NCI-H226 (cell line): Measurements from ENCODE around the gene BMPER.
A peak's percentile ranks its signal among the peaks of the same experiment; 100 is the strongest.

ENCODE experiments used
- DNase-seq: peaks from one replicate; pipeline ENCODE4 v3.0.0-alpha.2; 2015

BMPER gene

DNA sequence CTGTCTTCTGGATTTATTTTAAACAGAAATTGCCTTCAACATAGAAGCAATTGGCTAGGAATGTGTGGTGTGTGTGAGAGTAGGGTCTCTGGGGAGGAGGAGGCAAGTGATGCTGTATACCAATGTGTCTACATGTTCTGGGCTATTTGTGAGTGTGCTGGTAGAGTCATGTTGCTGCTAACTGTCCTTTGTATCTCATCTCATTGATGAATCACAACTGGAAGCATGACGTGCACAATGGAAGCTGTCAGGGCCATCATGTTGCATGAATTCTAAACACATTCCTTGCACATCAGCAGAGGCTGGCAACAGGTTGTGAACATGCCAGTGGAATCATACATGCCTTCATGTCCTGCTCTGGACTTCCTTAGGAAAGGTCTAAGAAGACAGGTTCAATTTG is 199.7 kb downstream of the BMPER start:
- DNase-seq = no peak

DNA sequence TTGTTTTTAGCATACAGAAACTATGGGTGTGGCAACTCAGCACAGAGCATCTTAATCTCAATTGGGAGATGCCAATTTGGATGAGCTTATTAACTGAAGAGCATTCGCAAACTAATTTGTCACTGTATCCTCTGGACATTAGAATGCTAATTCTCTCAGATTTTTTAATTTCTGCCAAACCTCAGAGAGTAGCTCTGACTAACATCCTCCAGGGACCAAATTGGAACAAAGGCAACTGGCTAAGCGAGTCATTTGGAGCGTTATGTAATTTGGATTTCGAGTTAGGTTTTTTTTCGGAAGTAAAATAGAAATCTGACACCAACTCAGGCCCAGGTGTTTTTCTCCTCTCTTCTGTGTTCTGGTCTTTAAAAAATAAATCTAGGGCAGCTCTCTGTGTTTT is 201.9 kb downstream of the BMPER start:
- peak; percentile 35 for DNase-seq

DNA sequence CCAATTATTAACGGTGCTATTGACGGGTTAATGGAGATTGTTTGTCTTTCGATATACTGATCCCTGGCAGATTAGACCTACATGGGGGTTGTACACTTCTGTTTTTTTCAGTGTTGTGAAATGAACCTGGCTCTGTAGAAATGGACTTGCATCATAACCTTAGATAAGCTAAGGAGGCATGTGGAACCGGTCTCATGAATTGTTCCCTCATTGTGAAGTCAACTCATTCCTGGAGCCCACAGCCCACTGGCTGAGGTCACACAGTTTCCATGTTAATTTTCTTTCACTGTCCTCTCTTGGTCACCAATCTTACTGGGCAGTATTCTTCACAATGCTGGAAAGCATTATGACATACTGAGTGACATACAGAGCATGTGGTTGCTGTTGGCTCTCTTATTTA is 202.8 kb downstream of the BMPER start:
- peak; percentile 68 for DNase-seq

DNA sequence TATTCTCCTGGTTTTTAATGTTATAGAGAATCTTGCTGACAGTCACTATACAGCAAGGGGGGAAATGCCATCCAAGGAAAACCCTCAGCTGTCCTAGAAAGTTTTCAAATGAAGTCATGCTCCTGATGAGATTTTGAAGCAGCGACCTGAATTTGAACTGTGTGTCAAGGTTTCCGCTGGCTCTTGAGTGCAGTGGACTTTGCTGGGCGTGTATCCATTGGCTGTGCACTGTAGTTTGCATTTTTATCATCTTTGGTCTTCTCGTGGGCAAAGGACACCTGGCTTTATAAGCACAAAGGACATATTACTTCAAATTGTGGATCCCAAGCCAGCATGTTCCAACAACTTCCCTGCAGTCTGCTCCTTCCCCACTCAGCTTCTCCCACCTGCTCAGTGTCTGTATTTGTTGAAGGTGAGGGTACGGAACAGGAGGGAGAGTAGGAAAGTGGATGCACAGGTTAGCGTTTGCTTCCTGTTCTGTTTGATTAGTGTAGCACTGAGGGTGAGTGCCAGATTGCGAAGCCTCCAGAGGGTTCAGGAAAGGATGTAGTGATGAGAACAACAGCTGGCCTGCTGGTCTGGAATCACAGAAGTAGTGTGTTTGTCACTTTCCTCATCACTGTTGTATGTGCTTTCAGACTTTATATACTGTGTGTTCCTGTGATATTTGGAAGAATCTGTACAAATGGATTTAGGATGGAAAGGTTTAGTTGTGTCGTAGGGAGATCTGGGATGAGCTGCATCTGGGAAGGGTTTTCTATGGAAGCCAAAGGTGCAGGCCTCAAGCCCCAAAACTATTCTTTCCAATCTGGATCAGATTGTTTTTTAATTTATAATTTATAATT is 204.8 kb downstream of the BMPER start:
- DNase-seq = no peak

DNA sequence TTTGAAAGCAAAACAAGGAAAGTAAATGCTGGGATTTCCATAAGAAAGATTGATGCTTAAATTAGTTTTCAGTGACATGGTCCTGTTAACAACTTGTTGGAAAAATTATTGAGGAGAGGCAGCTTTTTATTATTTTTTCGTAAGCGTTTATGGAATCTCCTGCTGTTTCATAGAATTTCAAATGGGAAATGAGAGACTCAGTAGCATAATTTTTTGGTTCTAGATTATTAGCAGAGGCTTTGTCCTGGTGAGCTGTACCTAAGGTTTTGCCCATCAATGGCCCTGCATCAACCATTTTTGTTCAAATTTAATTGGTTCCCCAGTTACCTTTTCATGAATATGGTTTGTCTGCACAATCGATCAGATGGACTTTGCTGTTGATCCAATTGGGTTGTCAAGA is 205.7 kb downstream of the BMPER start:
- no peak for DNase-seq

DNA sequence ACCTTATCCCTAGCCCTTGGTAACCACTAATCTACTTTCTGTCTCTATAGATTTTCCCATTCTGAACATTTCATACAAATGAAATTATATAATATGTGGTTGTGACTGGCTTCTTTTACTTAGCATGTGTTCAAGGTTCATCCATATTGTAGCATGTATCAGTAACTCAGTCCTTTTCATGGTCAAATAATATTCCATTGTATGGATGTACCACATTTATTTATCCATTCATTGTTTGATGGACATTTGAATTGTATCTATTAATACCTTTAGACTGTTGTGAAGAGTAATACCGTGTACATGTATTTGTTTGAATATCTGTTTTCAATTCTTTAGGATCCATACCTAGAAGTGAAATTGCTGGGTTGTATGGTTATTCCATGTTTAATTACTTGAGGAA is 210.2 kb downstream of the BMPER start:
- no peak for DNase-seq

DNA sequence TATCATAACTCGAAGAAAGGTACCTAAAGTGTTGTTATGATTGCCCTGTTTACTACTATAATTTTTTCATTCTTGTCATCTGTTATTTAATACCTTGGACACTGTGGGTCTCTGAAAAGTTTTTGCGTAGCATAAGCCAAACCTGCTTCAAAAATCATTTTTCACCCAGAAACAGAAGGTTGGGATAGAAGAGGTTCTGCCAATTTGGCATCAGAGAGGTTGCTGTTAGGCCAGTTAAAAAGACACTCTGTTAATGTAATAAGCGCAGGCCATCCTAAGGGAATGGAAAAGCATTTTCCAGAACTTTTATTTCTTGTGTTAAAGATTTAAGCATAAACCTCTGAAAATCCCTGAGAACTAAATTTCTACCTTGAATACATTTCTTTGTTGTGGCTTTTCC is 212.2 kb downstream of the BMPER start:
- DNase-seq = no peak

DNA sequence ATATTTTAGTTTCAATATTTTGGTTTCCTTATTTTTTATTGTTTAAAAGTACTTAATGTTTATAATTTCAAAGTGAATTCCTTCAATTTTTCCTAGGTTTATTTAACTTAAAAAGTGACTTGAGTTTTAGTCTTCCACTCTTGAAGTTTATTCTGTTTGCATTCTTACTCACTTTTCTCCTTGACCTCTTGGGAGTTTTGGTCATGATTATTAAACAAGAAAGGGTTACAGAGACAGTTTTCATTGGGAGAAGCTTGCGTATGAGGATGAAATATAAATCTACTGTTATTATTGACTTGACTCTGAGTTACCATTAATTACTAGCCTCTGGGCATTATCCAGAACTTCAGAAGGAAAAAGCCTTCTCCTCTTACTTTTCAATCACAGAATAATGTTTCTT is 216.0 kb downstream of the BMPER start:
- no peak for DNase-seq

DNA sequence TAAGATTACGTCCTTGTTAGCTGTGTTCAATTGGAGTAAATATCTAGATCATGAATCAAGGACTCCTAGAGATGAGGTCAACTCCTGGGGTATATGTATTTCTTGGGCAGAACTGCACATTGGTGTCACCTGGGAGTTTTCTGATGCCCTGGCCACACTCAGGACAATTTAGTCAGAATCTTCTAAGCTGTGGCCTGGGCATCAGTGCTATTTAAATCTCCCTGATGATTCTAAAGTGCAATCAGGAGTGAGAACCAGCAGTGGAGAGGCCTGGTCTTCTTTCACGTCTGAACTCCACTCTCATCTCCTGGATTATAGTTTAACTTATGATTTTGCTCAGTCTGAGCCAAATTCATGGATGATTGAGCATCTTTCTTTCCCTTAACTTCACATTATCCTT is 218.0 kb downstream of the BMPER start:
- no peak for DNase-seq

DNA sequence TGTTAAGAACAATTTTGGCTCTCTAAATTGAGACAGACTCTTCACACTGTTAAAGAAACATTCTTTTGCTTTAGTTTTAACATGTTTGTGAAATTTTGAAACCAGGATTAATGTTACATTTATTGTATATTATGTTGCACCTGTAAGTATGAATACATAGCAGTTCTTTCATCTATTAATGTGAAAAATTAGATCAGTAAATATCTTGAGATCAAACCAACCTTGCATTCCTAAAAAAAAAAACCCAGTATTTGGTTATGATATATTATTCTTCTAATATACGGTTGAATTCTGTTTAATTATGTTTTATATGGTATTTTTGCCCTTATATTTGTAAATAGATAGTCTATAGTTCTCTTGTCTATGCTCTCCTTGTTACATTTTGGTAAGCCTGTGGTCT is 219.4 kb downstream of the BMPER start:
- DNase-seq = no peak

DNA sequence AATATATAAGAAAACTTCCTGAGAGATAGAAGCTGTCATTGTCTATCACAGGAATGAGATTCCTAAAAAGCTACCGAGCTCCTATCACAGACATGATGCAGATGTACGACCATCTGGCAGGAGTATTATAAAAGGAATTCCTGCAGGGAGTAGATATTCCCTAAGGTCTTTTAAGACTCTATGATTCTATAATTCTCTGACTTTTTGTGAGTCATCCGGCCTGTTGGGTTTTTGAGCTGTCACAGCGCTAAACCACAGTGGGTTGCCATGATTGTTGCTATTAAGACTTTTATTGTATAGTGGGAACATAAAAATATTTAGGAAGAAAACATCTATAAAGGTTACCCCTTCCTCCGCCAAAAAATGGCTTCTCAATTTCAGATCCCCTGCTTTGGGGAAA is 223.4 kb downstream of the BMPER start:
- DNase-seq = peak; percentile 86

DNA sequence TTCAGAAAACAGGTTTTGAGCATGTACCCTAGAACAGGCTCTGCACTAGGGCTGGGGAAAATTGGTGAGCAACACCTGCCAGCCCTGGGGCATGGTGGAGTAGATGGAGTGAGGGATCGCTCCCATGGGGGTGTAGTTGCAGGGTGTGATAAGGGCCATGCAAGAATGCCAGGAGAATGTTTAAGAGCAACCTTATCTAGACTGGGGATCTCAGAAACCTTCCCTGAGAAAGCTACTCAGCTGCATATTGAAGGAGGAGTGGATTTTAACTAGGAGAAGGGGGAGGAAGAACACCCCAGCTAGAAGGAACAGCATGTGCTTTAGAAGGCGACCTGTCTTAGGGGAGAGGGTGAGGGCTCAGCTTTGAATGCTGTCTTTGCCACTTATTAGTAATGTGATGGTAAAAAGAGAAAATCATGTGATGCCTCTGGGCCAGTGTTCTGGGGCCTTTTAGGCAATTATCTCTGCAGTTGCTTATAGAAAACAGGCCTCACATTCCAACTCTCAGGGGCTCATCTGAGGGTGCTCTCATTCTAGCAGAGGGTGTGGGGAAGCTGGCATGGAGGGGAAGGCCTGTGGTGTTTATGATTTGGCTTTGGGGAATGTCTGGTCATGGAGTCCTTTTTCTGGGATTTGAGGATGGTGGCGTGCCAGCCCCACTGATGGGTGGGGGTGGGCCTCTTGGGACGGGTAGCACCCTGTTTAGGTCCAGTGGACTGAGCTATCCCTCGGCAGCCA is 225.4 kb downstream of the BMPER start:
- DNase-seq = peak; percentile 72

DNA sequence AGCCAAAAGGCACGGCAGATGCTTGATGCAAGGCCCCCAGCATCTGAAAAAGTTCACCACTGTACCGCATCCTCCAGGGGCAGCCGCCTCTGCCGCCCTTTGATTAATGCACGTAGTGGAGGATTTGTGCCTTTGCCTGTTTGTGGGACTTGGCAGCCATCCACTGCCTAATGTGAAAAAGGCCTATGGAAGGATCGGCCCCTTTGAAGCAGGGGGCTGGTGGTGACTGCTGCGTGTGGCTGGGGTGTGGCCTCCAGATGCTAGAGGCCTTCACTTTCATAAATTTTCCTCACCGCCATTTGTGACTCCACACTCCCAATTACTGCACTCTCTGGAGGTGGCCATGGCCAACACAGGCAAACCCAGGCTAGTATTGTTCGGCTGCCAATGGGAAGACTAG is 226.0 kb downstream of the BMPER start:
- no peak for DNase-seq

DNA sequence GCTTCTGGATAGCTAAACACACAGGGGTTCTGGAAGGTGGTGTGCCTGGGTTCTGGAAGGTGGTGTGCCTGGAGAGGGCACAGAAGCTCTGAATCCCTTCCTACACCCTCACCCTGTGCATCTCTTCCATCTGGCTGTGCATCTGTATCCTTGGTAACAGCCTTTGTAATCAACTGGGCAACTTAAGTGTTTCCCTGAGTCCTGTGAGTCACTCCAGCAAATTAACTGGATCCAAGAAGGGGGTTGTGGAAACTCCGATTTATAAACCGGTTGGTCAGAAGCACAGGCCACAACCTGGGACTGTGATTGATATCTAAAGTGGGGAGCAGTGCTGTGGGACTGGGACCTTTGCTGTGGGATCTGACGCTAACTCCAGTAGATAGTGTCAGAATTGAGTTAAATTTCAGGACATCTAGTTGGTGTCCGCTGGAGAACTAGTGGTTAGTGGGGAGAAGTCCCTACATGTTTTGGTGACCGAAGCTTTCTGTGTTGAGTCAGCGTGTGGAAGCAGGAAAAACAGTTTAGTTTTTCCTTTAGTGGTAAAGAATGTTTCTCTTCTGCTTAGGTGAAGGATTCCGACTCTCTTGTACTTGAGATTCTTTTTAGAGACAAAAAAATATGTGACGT is 228.1 kb downstream of the BMPER start:
- DNase-seq = peak; percentile 76

DNA sequence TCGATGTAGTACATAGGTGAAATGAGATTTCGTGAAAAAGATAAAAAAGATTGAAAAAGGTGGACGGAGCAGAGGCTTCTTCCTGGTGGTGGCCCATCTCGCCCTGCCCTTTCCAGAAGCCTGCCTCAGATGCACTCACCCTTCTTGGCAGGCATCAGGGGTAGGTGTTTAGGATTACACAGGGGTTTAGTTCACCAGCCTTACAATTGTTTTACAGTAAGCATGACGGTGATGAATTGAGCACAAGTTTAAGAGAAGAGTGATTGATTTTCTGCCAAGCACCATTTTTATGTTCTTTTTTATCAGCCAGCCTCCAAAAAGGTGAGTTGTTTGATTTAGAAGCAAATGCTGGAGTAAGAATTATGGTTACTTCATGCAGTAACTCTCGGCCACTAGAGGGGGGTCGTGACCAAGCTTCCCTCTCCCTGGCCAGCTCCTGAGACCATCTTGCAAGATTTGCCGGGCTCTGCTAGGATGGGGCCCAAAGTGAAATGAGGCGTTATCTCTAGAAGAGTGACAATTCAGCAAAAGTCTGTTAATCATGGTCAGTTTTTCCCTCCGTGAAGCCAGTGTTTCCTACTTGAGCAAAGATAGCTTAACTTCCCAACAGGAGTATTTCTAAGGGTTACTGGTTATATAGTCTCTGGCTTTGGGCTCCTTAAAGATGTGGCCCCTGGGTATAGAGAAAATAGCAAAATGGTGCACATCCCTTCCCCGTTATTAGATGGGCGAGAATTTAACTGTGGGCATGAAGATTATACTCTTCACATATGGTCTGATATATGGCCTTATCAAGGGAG is 228.8 kb downstream of the BMPER start:
- DNase-seq = peak; percentile 70

DNA sequence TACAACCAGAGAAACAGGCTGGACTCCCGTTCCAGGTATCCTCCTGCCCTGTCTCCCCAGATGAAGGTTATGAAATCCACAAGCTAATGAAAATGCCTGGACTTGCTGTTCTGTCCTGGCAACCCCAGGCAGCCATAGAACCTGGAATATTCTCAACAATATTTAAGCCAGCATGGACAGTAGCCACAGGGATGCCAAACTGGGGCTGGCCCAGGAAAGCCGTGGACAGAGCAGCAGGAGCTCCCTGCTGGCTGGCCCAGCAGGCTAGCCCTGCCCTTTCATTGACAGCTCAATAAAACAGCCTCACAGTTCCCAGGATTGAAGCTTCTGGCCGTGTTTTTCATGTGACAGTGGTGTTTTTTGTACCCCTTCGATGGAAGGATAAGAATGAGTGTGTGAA is 230.6 kb downstream of the BMPER start:
- no peak for DNase-seq

DNA sequence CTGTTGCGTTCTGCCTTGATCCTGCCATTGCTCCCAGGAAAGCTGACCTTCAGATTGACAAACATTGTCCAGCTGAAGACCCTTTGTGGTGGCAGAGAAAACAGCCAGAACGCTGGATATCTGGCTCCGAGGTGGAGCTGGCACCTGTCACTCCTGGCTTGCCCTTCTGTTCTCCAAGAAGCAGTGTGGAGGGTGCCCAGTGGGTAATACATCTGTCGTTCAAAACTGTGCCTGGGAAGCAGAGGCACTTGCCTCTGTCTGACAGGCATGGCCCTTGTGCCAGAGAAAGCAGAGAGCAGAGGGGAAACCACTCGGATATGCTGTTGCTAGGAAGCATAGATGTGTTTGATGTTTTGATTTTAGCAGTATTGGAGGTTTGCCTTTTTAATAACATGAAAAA is 231.4 kb downstream of the BMPER start:
- no peak for DNase-seq

DNA sequence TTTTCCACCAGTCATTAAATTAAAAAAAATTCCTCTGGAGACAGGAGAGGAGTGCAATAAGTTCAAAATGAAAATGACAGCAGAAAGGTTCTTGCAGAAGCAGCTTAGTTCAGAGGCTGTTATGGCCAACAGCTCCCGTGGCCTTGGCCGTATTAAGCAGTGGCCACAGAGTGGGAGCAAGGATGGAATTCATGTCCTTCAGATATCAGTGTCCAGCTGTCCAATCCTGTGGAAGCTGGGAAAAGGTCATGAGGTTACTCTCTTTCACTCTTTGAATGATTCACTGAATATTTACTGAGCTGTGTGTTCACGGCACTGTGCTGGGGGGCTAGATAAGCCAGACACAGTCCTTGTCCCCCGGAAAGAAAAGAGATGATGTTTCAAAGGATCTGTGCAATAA is 231.8 kb downstream of the BMPER start:
- no peak for DNase-seq

DNA sequence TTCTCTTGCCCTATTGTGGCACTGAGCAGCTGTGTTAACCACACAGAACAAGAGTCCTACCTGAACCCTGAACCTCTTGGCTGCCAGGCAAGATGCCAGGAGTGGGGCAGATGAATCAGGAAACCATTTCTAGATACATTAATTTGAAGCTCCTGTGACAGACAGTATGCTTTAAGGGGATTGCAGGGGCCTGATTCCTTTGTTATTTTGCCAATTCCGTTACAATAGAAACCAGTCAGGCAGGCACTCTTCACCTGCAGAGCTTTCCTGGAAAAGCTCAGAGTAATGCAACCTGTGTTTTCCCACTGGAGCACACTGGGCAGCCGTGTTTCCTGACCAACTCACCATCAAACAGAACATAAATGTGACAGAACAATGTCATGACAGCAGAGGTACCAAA is 233.1 kb downstream of the BMPER start:
- no peak for DNase-seq

DNA sequence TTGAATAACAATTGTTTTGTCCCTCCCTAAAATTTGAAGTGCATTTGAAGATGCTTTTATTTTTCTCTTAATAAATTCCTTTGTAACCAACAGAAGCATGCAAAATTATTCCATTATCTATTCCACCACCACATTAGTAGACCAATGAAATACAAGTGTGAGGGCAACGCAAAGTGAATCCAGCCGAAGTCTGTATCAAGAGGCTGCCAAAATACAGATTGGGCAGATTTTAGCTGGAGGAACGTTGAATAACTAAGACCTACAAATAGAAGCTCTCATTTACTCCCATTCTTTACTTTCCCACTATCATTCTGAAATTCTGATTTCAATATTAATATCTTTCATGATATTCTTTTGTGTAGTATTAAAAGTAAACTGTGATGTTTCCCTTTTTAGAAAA is 233.7 kb downstream of the BMPER start:
- no peak for DNase-seq

DNA sequence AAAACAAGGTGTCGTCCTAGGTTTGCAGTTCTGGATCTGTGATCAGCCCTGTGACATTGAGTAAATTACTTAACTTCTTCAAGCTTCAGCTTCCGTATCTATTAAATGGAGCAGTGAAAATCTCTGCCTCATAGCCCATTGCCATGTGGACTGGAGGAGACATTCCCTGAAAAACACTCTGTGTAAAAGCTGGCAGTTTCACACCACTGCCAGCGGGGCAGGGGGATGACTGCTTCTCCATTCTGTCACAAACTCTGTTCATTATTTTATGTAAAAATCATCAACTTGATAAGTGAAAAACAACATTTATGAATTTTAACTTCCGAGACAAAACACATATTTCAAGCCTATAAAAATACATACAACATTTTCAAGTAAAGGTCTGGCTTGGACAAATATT is 234.7 kb downstream of the BMPER start:
- no peak for DNase-seq

DNA sequence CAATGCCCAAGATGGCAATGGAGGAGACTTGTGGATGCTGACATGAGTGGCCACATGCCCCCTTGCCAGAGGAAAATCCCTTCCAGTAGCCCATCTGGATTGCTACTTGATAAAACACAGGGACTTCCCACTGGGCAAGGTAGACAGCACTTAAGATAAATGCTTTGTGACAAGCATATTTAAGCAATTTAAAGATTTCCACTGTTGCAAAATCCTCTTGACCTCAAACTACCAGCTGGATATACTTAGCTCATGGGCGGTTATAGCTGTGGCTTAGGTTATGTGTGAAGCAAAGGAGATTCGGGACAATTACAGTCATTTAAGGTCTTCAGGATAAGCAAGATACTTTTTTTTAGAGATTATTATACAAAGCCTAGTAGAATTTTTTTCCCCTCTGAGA is 238.1 kb downstream of the BMPER start:
- peak; percentile 62 for DNase-seq

DNA sequence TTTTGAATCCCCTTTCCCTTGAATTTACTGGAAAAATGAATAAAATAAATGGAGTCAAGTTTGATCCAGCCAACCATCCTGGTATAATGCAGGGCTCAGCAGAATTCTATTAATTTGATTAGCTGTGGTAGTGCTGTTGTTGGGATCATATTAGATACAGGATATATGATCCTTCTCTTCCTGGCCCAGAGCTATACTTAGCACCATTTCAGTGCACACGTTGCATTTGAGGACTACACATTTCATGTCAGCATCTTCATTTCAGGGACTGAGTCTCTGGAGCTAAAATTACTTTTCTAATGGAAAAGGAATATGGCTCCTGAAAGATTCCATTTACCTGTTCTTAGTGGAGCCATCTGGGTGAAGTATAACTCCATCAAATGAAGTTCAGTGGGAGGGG is 240.3 kb downstream of the BMPER start:
- no peak for DNase-seq
